Ovary (tissue), 3 donors: ENCODE data around the gene NRTN.

Experiments used
- CTCF ChIP-seq, 3 donors: fragments of 450-650 bp in 2 of 3; fragments of 200-600 bp in 1 of 3; IDR thresholded peaks; one replicate each; pipeline versions ENCODE4 v1.5.1 to v1.8.0; 2016 to 2022; ENCODE audit warnings: antibody characterized with exemption in 3 of 3, mild to moderate bottlenecking in 1 of 3
- EP300 ChIP-seq: sonication (generic); formaldehyde crosslinking; IDR thresholded peaks from one replicate; pipeline ENCODE4 v1.6.1; 2017; ENCODE audit warnings: antibody characterized with exemption
- POLR2A ChIP-seq: fragments of 450-650 bp; IDR thresholded peaks from one replicate; pipeline ENCODE4 v1.6.1; 2017; ENCODE audit warnings: antibody characterized with exemption, mild to moderate bottlenecking, moderate library complexity
- donor health status: DM: no; HTN: no; CAD: no.

GRCh38 chr19:5805462-5806132 is 730 bp downstream of the NRTN start:
- TF ChIP-seq CTCF (IDR thresholded peaks at IDR 0.05) = peak in 1 of 3 donors; percentile 33
- TF ChIP-seq POLR2A = no peak
- no peak for TF ChIP-seq EP300
